ENCODE results near the gene ARPP21.

The ARPP21 gene

GRCh38 chr3:35737934-35738706 is 98.8 kb downstream of the ARPP21 start:
- no peak for DNase-seq

DNA sequence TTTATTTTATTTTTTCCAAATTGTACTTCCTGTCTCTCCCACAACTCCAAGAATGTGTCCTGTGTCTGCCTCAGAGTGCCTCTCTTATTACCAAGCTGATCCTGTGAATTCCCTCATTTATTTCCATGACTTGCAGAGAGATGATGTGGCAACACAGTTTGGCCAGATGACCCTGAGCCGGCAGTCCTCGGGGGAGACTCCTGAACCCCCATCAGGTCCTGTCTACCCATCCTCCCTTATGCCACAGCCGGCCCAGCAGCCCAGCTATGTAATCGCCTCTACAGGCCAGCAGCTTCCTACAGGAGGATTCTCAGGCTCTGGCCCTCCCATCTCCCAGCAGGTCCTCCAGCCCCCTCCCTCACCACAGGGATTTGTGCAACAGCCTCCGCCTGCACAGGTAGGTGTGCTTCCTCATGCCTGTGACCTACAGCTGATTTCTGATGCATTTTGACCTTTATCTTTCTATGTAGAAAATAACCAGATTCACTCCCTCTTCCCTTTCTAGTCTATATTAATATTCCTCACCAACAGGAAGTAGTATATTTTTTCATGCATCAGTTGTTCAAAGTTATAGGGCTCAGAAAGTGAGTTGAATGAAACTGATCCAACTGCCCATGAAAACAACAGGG is 100.0 kb downstream of the ARPP21 start:
- no peak for DNase-seq

GRCh38 chr3:35739964-35740527 is 100.7 kb downstream of the ARPP21 start:
- DNase-seq, result peak; percentile 11

GRCh38 chr3:35743218-35743617 is 103.9 kb downstream of the ARPP21 start:
- DNase-seq, result no peak

DNA sequence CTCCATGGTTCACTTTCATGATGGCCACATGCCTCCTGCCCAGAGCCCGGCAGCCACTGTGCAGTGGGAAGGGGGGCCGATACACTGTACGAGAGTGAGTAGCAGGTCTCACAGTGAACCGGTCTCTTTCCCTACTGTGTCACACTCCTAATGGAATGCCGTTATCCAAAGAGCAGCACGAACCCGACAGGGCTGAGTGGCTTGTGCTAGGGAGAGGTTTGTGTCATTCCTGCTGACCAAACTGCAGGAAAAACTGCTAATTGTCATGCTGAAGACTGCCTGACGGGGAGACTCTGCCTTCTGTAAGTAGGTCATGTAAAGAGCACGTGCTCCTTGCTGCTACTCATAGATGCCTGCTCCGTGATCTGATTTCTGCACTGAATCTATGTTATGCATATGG is 105.1 kb downstream of the ARPP21 start:
- DNase-seq, result peak; percentile 81

- DNase-seq, result no peak
Observed at GRCh38 chr3:35745351-35745750, 106.0 kb downstream of the ARPP21 start.

GRCh38 chr3:35745802-35746484 is 106.6 kb downstream of the ARPP21 start:
- DNase-seq, result no peak

GRCh38 chr3:35746492-35746891 is 107.2 kb downstream of the ARPP21 start:
- no peak for DNase-seq

GRCh38 chr3:35748144-35748543 is 108.8 kb downstream of the ARPP21 start:
- no peak for DNase-seq

DNA sequence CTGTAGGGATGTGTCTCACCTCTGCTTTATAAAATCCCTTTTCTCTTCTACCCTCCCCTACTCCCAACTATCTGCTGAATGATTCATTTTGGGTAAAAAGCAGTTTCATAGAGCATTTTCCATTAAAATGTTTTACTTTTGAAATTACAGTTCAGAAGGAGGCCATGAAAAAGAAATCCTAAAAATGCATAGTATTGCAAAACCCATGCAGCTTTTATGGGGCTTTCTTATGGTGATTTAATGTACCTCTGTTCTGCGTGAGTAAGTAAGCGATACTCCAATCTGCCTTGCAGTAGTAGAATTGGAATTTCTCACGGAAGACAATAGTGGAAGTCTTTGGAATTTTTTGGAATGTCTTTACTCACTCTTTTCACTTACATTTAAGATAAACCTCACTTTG is 111.9 kb downstream of the ARPP21 start:
- no peak for DNase-seq

- DNase-seq, result peak; percentile 61
Observed at GRCh38 chr3:35757991-35758757, 118.8 kb downstream of the ARPP21 start.

DNA sequence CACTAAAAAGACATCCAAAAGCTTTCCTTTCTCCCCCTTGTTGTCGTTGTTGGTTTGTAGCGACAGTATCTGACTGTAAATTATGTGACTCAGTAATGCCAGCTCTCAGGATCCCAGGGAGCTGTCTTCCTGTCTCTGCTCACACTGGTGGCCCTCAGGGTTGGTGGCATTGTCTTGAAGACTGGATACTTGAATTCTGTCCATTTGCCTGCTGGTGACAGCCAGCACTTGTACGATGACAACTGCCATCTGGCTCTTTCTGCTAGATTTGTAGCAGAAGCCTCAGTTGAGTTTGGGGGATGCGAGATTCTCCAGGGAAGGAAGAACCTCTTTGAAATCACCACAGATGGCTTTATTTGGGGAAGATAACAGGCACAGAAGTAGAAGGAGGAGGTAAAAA is 120.8 kb downstream of the ARPP21 start:
- no peak for DNase-seq

GRCh38 chr3:35761311-35761710 is 122.0 kb downstream of the ARPP21 start:
- DNase-seq, result no peak

- no peak for DNase-seq
Observed at GRCh38 chr3:35772381-35773015, 133.2 kb downstream of the ARPP21 start.

DNA sequence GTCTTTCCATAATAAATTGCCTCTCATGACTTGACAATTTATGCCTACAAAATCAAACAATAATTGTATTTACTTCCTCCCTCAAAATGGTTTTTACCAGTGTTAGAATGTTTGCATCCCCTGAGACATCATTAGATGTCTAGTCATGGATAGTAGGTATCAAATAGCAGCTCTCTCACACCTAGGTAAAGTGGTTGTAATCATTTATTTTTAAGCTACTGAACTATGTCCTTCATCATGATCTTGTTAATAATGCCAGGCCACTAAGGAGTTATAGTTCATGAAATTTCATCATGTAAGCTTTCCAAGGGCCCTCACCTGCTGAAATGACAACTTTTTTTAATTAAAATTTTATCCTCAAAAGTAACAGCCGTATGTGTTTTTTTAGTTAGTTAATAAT is 134.1 kb downstream of the ARPP21 start:
- no peak for DNase-seq

GRCh38 chr3:35776346-35776745 is 137.0 kb downstream of the ARPP21 start:
- no peak for DNase-seq

DNA sequence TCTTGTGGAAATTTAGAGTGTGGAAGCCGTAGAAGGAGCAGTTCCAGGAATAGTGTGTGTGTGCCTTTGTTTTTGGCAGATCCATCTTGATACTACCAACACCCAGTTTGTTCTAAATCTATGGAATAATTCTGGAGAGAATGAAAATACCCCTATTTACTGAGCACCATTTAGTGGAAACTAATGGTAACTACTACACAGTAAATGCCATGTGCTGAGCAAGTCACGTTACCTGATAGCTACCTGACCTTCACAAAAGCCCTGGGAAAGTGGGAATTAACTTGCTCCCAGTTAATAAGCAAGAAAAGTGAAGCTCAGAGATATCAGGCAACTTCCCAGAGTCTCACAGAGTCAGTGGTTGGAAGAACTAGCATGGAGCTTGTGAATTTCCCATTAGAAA is 137.7 kb downstream of the ARPP21 start:
- no peak for DNase-seq

DNA sequence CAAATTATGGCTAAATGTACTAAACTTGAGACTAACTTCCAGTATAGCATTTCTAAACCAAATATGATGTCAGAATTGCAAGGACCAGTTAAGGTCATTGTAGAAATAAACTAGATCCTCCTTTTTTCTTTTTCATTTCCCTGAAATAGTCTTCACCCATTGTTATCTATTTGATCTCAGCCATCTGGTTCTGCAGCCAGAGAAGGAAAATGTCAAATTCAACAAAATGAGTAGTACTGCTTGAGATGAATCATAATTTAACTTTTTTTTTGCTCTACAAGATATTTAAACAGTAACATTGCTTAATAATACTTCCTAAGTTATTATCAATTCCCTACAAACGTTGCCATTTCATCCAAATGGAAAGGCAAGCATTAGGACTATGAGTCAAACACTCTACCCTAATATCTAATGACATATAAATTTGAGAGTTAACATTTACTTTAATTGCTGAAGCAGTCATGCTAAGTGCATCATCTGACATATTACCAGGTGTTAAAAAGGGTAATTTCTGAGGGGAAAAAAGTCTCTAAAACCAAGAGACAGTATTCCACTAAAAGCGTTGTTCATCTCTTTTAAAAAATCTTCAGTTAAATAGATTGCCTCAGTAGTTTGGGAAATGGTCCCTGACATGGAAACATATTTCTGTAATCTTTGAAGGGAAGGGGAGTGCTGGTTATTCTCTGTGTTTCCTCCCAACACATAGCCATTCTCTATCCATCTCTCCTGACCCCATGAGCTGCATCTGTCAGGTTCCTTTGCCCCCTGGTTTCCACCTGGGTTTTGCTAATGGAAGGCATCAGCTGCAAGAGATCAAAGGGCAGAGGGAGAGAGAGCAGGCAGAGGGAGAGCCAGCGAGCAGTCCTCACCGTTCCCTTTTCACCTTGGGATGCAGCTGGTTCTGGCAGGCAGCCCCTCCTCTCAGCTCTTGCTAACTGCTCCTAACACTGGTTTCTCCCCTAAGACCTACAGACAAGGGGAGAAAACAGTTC is 138.5 kb downstream of the ARPP21 start:
- DNase-seq, result peak; percentile 62

GRCh38 chr3:35779611-35780010 is 140.3 kb downstream of the ARPP21 start:
- DNase-seq, result no peak

GRCh38 chr3:35780800-35781199 is 141.5 kb downstream of the ARPP21 start:
- DNase-seq, result no peak

GRCh38 chr3:35781558-35781957 is 142.2 kb downstream of the ARPP21 start:
- no peak for DNase-seq
